ENCODE measurements around the gene B9D1. TPM values are rescaled to one million over a fixed set of nuclear protein-coding genes. Genes with fewer than 3 reads are reported as not detected.

B9D1 gene
- total RNA-seq, 1 experiment from 2014 or later = 31.9 TPM

GRCh38 chr17:19337712-19338023 is 24.9 kb downstream of the B9D1 start (continued):
- TF ChIP-seq, protein P1, sequence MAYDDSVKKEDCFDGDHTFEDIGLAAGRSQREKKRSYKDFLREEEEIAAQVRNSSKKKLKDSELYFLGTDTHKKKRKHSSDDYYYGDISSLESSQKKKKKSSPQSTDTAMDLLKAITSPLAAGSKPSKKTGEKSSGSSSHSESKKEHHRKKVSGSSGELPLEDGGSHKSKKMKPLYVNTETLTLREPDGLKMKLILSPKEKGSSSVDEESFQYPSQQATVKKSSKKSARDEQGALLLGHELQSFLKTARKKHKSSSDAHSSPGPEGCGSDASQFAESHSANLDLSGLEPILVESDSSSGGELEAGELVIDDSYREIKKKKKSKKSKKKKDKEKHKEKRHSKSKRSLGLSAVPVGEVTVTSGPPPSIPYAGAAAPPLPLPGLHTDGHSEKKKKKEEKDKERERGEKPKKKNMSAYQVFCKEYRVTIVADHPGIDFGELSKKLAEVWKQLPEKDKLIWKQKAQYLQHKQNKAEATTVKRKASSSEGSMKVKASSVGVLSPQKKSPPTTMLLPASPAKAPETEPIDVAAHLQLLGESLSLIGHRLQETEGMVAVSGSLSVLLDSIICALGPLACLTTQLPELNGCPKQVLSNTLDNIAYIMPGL (CRISPR knock-in tag; IDR thresholded peaks at IDR 0.05) = no peak
- TF ChIP-seq MAX (CRISPR knock-in tag; IDR thresholded peaks at IDR 0.05) (no peak), USF1 (CRISPR knock-in tag; IDR thresholded peaks at IDR 0.05) (no peak)
- TF ChIP-seq, protein P2, sequence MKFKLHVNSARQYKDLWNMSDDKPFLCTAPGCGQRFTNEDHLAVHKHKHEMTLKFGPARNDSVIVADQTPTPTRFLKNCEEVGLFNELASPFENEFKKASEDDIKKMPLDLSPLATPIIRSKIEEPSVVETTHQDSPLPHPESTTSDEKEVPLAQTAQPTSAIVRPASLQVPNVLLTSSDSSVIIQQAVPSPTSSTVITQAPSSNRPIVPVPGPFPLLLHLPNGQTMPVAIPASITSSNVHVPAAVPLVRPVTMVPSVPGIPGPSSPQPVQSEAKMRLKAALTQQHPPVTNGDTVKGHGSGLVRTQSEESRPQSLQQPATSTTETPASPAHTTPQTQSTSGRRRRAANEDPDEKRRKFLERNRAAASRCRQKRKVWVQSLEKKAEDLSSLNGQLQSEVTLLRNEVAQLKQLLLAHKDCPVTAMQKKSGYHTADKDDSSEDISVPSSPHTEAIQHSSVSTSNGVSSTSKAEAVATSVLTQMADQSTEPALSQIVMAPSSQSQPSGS (CRISPR knock-in tag; IDR thresholded peaks at IDR 0.05; ENCODE audit: borderline replicate concordance, low read depth) = no peak

DNA sequence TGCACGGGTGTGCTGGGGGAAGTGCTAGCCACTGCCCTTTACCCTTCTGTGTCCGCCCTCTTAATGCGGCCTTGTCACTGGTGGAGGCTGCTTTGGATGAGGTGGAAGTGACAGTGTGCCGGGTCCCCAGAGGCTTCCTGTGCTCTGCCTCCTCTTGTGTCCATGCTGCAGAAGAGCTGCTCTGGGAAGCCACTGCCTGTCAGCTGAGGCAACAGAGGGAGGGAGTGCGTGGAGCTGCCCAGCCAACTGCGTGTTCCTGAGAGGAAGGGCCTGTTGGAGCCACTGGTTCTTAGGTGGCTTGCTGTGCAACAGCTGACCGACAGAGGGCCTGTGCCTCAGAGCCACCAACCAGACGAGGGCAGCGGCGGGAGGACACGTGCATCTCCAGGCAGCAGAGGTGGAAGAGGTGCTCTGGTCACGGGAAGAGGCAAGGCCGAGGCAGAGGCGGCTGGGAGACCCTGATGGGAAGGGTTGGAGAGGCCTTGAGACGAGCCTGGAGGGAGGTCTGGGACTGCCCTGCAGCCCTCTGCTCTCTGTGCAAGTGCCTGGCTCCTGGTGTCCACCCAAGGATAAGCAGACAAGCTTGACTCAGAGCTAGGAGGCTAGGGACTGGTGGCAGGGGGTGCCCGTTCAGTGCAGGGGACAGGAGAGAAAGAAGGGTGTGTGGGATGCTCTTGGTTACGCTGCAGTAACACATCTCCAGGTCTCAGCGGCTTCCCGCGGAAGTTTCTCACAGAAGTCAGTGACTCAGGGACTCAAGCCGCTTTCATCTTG is 25.4 kb downstream of the B9D1 start:
- POLR2A ChIA-PET = no interaction called here
- DNase-seq (ENCODE audit: low spot score) = peak; percentile 36
- CTCF ChIA-PET = interaction anchor here (0.7 to 5.8 kb wide), 30 partner anchors 8 to 425 kb away, joined by 3 to 71 read pairs (median 6); partner anchors contain the start of genes ALDH3A2, B9D1, EPN2 and MAPK7
- ATAC-seq = peak; percentile 39
- 0 out of 2 replicates have a peak, but pooled peaks cover 2% of the 10 kb centered on the region for H3K36me3 Mint-ChIP-seq
- H3K9me3 Mint-ChIP-seq = no peaks in the 10 kb centered on the region
- H3K4me1 Mint-ChIP-seq = peaks cover 47% of the 10 kb centered on the region
- no peaks in the 10 kb centered on the region for H3K27me3 Mint-ChIP-seq (ENCODE audit: low read depth)
- no peak overlapping the region for H3K27ac Mint-ChIP-seq
- no peak overlapping the region for H3K4me3 Mint-ChIP-seq
- TF ChIP-seq GABPB1 (CRISPR knock-in tag; IDR thresholded peaks at IDR 0.05) = peak; percentile 72
- no peak for TF ChIP-seq CDX4 (CRISPR knock-in tag; IDR thresholded peaks at IDR 0.05; ENCODE audit: borderline replicate concordance)
- 0 out of 2 replicates have a peak, but pooled peaks have one; percentile 50 for TF ChIP-seq CBFB (CRISPR knock-in tag; IDR thresholded peaks at IDR 0.05; ENCODE audit: low read depth)
- peak; percentile 41; the same call in 1 of the 2 replicates for TF ChIP-seq NFE2L1 (CRISPR knock-in tag; IDR thresholded peaks at IDR 0.05)
- TF ChIP-seq PREB (CRISPR knock-in tag; IDR thresholded peaks at IDR 0.05; ENCODE audit: borderline replicate concordance) = 0 out of 2 replicates have a peak, but pooled peaks have one; percentile 75
- TF ChIP-seq ZMAT4 (CRISPR knock-in tag; IDR thresholded peaks at IDR 0.05) = no peak
- TF ChIP-seq, protein P3, sequence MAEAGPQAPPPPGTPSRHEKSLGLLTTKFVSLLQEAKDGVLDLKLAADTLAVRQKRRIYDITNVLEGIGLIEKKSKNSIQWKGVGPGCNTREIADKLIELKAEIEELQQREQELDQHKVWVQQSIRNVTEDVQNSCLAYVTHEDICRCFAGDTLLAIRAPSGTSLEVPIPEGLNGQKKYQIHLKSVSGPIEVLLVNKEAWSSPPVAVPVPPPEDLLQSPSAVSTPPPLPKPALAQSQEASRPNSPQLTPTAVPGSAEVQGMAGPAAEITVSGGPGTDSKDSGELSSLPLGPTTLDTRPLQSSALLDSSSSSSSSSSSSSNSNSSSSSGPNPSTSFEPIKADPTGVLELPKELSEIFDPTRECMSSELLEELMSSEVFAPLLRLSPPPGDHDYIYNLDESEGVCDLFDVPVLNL (CRISPR knock-in tag; IDR thresholded peaks at IDR 0.05; ENCODE audit: borderline replicate concordance, low read depth) = no peak
- TF ChIP-seq TEAD1 (CRISPR knock-in tag; IDR thresholded peaks at IDR 0.05) = no peak
- TF ChIP-seq TP53 (CRISPR knock-in tag; IDR thresholded peaks at IDR 0.05) = peak; percentile 52; the same call in 1 of the 2 replicates
- TF ChIP-seq ZBTB21 (CRISPR knock-in tag; IDR thresholded peaks at IDR 0.05; ENCODE audit: borderline replicate concordance) = 0 out of 2 replicates have a peak, but pooled peaks have one; percentile 11
- peak; percentile 75; the same call in 1 of the 2 replicates for TF ChIP-seq MAX (CRISPR knock-in tag; IDR thresholded peaks at IDR 0.05)
- no peak for TF ChIP-seq ZNF263 (CRISPR knock-in tag; IDR thresholded peaks at IDR 0.05; ENCODE audit: low read depth)
- no peak for TF ChIP-seq PRDM15 (CRISPR knock-in tag; IDR thresholded peaks at IDR 0.05)
- TF ChIP-seq ZNF138 (CRISPR knock-in tag; conservative IDR thresholded peaks at IDR 0.05) = 0 out of 2 replicates have a peak, but pooled peaks have one; percentile 22
- TF ChIP-seq FOXP1 (CRISPR knock-in tag; IDR thresholded peaks at IDR 0.05; ENCODE audit: borderline replicate concordance) = peak; percentile 49; the same call in 1 of the 2 replicates
- TF ChIP-seq, protein P4, sequence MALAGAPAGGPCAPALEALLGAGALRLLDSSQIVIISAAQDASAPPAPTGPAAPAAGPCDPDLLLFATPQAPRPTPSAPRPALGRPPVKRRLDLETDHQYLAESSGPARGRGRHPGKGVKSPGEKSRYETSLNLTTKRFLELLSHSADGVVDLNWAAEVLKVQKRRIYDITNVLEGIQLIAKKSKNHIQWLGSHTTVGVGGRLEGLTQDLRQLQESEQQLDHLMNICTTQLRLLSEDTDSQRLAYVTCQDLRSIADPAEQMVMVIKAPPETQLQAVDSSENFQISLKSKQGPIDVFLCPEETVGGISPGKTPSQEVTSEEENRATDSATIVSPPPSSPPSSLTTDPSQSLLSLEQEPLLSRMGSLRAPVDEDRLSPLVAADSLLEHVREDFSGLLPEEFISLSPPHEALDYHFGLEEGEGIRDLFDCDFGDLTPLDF (CRISPR knock-in tag; IDR thresholded peaks at IDR 0.05) = no peak

Data from WTC11 (cell line).